Spleen (tissue), 11 donors: ENCODE data around the gene LPAR6. TPM values are rescaled to one million over a fixed set of nuclear protein-coding genes. Genes with fewer than 3 reads are reported as not detected.

Experiments
- DNase-seq: peaks from one replicate; pipeline ENCODE4 v3.0.0-alpha.2; 2020
- H3K27ac ChIP-seq, 8 donors: fragments of 200-600 bp; sonication (generic) in 7 of 8; 1 replicate in 4 of 8; 2 replicates in 4 of 8; pipeline versions ENCODE4 v1.5.0 to v1.8.0; 2016 to 2021; ENCODE audit warnings: inconsistent platforms in 4 of 8, mild to moderate bottlenecking in 4 of 8, moderate library complexity in 1 of 8
- H3K27me3 ChIP-seq, 7 donors: fragments of 200-600 bp; sonication (generic) in 6 of 7; replicated peaks in 1 of 7; 1 replicate in 4 of 7; 2 replicates in 3 of 7; pipeline versions ENCODE4 v1.5.0 to v1.8.0; 2016 to 2021; ENCODE audit warnings: inconsistent platforms in 3 of 7, mild to moderate bottlenecking in 1 of 7
- H3K36me3 ChIP-seq, 6 donors: fragments of 200-600 bp; sonication (generic) in 5 of 6; 1 replicate in 4 of 6; 2 replicates in 2 of 6; pipeline versions ENCODE4 v1.5.0 to v1.8.0; 2016 to 2021; ENCODE audit warnings: inconsistent platforms in 2 of 6
- H3K4me1 ChIP-seq, 6 donors: fragments of 200-600 bp; sonication (generic) in 5 of 6; 1 replicate in 3 of 6; 2 replicates in 3 of 6; pipeline versions ENCODE4 v1.5.0 to v1.8.0; 2016 to 2021; ENCODE audit warnings: inconsistent platforms in 3 of 6
- H3K4me3 ChIP-seq, 8 donors: fragments of 200-600 bp; sonication (generic) in 7 of 8; 1 replicate in 4 of 8; 2 replicates in 4 of 8; pipeline versions ENCODE4 v1.5.0 to v1.8.0; 2016 to 2021; ENCODE audit warnings: inconsistent platforms in 4 of 8, mild to moderate bottlenecking in 4 of 8, moderate library complexity in 2 of 8
- H3K9me3 ChIP-seq, 8 donors: fragments of 200-600 bp; sonication (generic) in 7 of 8; 1 replicate in 4 of 8; 2 replicates in 4 of 8; pipeline versions ENCODE4 v1.5.0 to v1.8.0; 2016 to 2021; ENCODE audit warnings: inconsistent platforms in 4 of 8
- POLR2A ChIP-seq, 3 donors: fragments of 450-650 bp; IDR thresholded peaks; one replicate each; pipeline ENCODE4 v1.5.1; 2017; ENCODE audit warnings: antibody characterized with exemption in 3 of 3, mild to moderate bottlenecking in 1 of 3
- POLR2AphosphoS5 ChIP-seq, 3 donors: sonication (generic); formaldehyde crosslinking; IDR thresholded peaks; one replicate each; pipeline ENCODE4 v1.5.1; 2017; ENCODE audit warnings: antibody characterized with exemption in 3 of 3
- WGBS, 5 donors: extraction: QIAGEN DNeasy Blood & Tissue Kit in 3 of 5; methylation state at CpG; one replicate each; pipeline versions ENCODE4 v1.1.5 to v1.1.7; 2013 to 2018; 5-methylcytosine and 5-hydroxymethylcytosine counted together
- intact Hi-C: fragments of 100-400 bp; cut with DNase I; formaldehyde crosslinking; loops from one replicate; pipeline ENCODE4 v1.15.0; 2023; ENCODE audit warnings: low total_unique reads
- polyA plus RNA-seq, 3 donors: library from polyadenylated mRNA; stranded (reverse); fragments of 200-250 nt; gene quantifications; one replicate each; pipeline ENCODE4 v1.2.1, GENCODE V29; 2013
- total RNA-seq, 7 donors: library from RNA; depleted of rRNA in 3 of 7; stranded (reverse); fragments of >200 nt in 3 of 7; fragmentation: NEBNext Ultra II Directional in 4 of 7; extraction: Animal tissue kit (Norgen Biotek cat#: 25700) in 4 of 7; gene quantifications; one replicate each; pipeline versions ENCODE4 v1.1.0 to v1.2.1, GENCODE V29; 2016 to 2021
- TF ChIP-seq, protein P1 (sequence below), 11 experiments: fragments of 200-600 bp in 7 of 11; fragments of 450-650 bp in 4 of 11; sonication (generic) in 4 of 11; IDR thresholded peaks in 8 of 11; conservative IDR thresholded peaks in 3 of 11; 1 replicate in 7 of 11; 2 replicates in 4 of 11; pipeline versions ENCODE4 v1.4.0 to v1.8.0; 2016 to 2021; ENCODE audit warnings: antibody characterized with exemption in 11 of 11, inconsistent platforms in 4 of 11, mild to moderate bottlenecking in 1 of 11
- donor health status: healthy with polysubstance abuse.
- donor health status: DM: no; HTN: no; CAD: no; lungs with moderate emphysema.
- donor health status: DM: no; HTN: no; CAD: no.
- donor health status: Bipolar disorder and iron deficiency.
- donor health status: healthy.
- donor health status: DM: no; HTN: no; CAD: no.
- donor health status: DM: yes; HTN: yes; CAD: no.

Gene LPAR6
- total and polyA plus RNA-seq, 10 donors = 26.5 to 44.2 (median 32.9) TPM

DNA sequence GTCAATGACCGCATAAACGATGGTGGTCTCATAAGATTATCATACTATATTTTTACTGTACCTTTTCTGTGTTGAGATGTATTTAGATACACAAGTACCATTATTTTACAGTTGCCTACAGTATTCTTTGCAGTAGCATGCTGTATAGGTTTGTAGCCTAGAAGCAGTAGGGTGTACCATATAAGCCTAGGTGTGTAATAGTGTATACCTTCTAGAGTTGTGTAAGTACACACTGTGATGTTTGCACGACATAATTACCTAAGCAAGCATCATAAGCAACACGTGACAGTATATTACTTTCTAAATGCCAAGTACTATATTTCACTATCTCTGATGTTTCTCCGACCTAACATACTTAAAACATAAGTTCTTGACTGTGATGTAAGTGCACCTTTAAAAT lies 2.7 kb downstream of the LPAR6 start:
- DNase-seq = no peak
- WGBS, 5 donors = 57 to 74% (median 59%) methylated on average over 5 of the region's 5 CpGs
- Histone ChIP-seq H3K4me3 (peak overlapping the region; percentile 3 to 69 (median 44)), H3K27me3 (no peaks in the 10 kb centered on the region), H3K27ac (peak overlapping the region in 7 of 8 donors; percentile 10 to 87 (median 84)), H3K9me3 (no peaks in the 10 kb centered on the region), H3K4me1 (peaks cover 7 to 71% (median 26%) of the 10 kb centered on the region in 6 donors), H3K36me3 (peaks cover 0 to 11% (median 0%) of the 10 kb centered on the region in 6 donors)
- intact Hi-C loops = no loop called here
- TF ChIP-seq POLR2AphosphoS5 (IDR thresholded peaks at IDR 0.05) = no peak
- peak in 1 of 3 donors; percentile 2 for TF ChIP-seq POLR2A (IDR thresholded peaks at IDR 0.05)

DNA sequence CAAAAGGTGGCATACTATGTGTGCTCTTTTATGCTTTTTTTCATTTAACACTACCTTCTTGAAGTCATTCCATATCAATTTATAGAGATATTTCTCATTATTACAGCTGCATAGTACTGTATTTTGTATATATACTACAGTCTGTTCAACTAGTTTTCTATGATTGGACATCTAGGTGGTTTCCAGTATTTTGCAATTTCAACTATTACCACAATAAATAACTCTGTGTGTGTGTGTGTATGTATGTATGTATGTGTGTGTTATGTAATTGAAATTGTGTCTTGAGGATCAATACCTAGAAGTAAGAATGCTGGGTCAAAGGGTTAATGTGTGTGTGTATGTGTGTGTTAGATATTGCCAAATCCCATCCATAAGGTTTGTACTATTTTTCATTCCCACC lies 7.0 kb downstream of the LPAR6 start:
- Histone ChIP-seq H3K36me3 (peaks cover 0 to 17% (median 0%) of the 10 kb centered on the region in 6 donors), H3K27me3 (no peaks in the 10 kb centered on the region), H3K9me3 (no peaks in the 10 kb centered on the region), H3K4me3 (no peak overlapping the region), H3K4me1 (peaks cover 29 to 90% (median 55%) of the 10 kb centered on the region in 6 donors), H3K27ac (peak overlapping the region in 5 of 8 donors; percentile 7 to 83 (median 11))
- DNase-seq = no peak
- no peak for TF ChIP-seq POLR2A (IDR thresholded peaks at IDR 0.05)
- TF ChIP-seq, protein P1, sequence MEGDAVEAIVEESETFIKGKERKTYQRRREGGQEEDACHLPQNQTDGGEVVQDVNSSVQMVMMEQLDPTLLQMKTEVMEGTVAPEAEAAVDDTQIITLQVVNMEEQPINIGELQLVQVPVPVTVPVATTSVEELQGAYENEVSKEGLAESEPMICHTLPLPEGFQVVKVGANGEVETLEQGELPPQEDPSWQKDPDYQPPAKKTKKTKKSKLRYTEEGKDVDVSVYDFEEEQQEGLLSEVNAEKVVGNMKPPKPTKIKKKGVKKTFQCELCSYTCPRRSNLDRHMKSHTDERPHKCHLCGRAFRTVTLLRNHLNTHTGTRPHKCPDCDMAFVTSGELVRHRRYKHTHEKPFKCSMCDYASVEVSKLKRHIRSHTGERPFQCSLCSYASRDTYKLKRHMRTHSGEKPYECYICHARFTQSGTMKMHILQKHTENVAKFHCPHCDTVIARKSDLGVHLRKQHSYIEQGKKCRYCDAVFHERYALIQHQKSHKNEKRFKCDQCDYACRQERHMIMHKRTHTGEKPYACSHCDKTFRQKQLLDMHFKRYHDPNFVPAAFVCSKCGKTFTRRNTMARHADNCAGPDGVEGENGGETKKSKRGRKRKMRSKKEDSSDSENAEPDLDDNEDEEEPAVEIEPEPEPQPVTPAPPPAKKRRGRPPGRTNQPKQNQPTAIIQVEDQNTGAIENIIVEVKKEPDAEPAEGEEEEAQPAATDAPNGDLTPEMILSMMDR (IDR thresholded peaks at IDR 0.05 in 8 of 11, conservative IDR thresholded peaks at IDR 0.05 in 3 of 11) = no peak
- TF ChIP-seq POLR2AphosphoS5 (IDR thresholded peaks at IDR 0.05) = no peak
- intact Hi-C loops = loop anchor here (10.0 kb wide), 1 partner anchor 179 kb away; no protein-coding TSS in a partner anchor

DNA sequence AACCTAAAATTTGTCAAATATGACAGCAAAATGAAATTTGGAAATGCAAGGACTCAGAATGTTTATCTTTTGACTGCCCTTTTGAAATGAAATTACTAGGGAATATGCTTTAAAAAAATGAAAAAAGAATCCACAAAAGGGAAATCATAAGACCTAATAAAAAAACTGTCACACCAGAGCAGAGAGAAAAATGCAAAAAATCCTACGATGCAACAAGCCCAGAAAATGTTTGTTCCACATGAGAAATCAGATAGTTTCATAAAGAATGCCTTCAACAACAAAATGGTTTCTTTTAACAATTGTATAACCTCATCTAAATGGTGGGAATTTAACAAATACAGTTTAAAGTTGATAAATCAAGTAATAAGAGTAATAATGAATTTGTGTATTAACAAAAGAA lies 8.0 kb downstream of the LPAR6 start:
- H3K9me3 ChIP-seq = no peaks in the 10 kb centered on the region
- peaks cover 0 to 12% (median 0%) of the 10 kb centered on the region in 6 donors for H3K36me3 ChIP-seq
- H3K4me3 ChIP-seq = no peak overlapping the region
- H3K27me3 ChIP-seq = no peaks in the 10 kb centered on the region
- H3K27ac ChIP-seq = peak overlapping the region in 6 of 8 donors; percentile 20 to 83 (median 82)
- DNase-seq = no peak
- intact Hi-C loops = loop anchor here (10.0 kb wide), 1 partner anchor 180 kb away; no protein-coding TSS in a partner anchor
- 64 to 82% (median 75%) methylated on average over 1 of the region's 1 CpG for WGBS, 5 donors
- TF ChIP-seq, protein P1 (IDR thresholded peaks at IDR 0.05 in 8 of 11, conservative IDR thresholded peaks at IDR 0.05 in 3 of 11) = no peak
- TF ChIP-seq POLR2AphosphoS5 (IDR thresholded peaks at IDR 0.05) (no peak), POLR2A (IDR thresholded peaks at IDR 0.05) (no peak)
- H3K4me1 ChIP-seq = peaks cover 37 to 99% (median 64%) of the 10 kb centered on the region in 6 donors

DNA sequence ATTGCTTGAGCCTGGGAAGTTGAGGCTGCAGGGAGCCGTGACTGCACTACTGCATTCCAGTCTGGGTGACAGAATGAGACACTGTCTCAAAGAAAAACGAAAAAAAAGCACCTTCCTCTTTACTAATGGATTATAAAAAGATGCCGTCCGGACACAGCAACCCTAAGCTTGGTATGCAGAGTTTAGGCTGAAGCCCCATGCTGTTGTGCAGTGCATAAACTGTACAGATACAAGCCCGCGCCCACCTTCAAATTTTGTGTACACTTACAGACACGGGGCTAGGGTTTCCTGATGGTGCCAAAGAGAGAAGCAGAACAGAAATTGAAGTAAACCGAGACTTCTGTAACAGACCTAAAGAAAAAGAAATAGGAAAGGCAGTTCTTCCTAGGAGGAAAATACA lies 9.0 kb downstream of the LPAR6 start:
- no peaks in the 10 kb centered on the region for H3K9me3 ChIP-seq
- TF ChIP-seq POLR2A (IDR thresholded peaks at IDR 0.05) = no peak
- TF ChIP-seq, protein P1 (IDR thresholded peaks at IDR 0.05 in 8 of 11, conservative IDR thresholded peaks at IDR 0.05 in 3 of 11) = no peak
- no peak for TF ChIP-seq POLR2AphosphoS5 (IDR thresholded peaks at IDR 0.05)
- H3K27me3 ChIP-seq = no peaks in the 10 kb centered on the region
- no peak for DNase-seq
- H3K4me3 ChIP-seq = no peak overlapping the region
- 64 to 82% (median 71%) methylated on average over 8 of the region's 8 CpGs for WGBS, 5 donors
- peaks cover 0 to 12% (median 0%) of the 10 kb centered on the region in 6 donors for H3K36me3 ChIP-seq
- H3K27ac ChIP-seq = peak overlapping the region; percentile 58 to 83 (median 76)
- peaks cover 37 to 99% (median 68%) of the 10 kb centered on the region in 6 donors for H3K4me1 ChIP-seq
- intact Hi-C loops = loop anchor here (10.0 kb wide), 1 partner anchor 181 kb away; no protein-coding TSS in a partner anchor
